GM19438 (cell line): ENCODE data around the gene SEZ6.

ENCODE experiments used
- ATAC-seq: cut with Tn5 transposase; IDR thresholded peaks from one replicate; pipeline ENCODE4 v1.9.1; 2021; ENCODE audit warnings: low read depth; ENCODE audit not compliant: unreplicated experiment

The SEZ6 gene

GRCh38 chr17:28982131-28982793, 23.6 kb downstream of the SEZ6 start:
- ATAC-seq = no peak

GRCh38 chr17:28978356-28978964, 27.4 kb downstream of the SEZ6 start:
- no peak for ATAC-seq

DNA sequence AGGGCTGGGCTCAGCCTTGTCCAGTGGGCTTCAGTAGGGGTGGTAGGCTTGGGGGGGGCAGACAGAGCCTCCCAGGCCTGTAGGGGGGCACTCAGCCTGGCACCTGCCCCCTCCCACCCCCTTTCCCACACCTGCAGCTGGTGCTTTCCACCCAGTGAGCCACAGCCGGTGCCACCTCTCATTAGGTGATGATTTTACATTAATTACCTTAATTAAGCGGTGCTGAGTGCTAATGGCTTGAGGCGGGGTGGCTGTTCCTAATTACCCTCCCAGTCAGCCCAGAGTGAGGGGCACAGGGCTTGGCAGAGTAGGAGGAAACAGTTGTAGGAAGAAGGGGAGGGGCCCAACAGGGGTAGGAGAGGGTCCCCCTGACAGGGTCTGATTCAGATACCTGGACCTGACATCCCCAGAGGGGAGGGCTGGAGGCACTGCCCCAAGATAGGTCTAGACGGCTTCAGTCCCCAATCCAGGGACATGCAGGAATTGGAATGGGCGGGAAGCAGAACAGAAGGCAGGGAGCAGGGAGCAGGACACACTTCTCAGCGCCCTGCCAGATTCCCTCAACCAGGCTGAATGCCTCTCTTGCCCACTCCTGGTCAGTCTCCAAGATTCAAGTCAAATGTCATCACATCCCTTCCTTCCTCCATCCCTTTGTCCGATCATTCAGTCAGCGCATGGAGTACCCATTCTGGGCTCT, 28.0 kb downstream of the SEZ6 start:
- no peak for ATAC-seq

- no peak for ATAC-seq
Observed at GRCh38 chr17:28975646-28976045, 30.2 kb downstream of the SEZ6 start.

GRCh38 chr17:28975031-28975430, 30.8 kb downstream of the SEZ6 start:
- ATAC-seq = no peak

- no peak for ATAC-seq
Observed at GRCh38 chr17:28974451-28974850, 31.4 kb downstream of the SEZ6 start.

DNA sequence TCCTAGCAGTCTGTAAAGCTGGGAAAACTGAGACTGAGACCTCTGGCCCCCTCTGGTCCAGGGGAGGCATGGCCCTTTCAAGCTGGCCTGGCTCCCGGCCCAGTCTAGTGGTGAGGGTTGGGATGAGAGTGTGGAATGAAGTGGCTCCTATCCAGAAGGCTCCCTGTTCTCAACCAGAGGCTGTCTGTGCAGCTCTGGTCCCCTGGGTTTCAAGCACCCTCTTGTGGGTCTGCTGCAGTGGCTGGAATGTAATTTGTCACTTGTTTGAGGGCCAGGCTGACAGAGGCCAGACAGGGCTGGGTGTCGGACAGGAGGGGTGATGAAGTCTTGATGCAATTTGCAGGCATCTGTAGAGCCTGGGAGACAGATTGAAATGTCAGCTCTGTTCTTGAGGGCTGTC, 32.4 kb downstream of the SEZ6 start:
- no peak for ATAC-seq

DNA sequence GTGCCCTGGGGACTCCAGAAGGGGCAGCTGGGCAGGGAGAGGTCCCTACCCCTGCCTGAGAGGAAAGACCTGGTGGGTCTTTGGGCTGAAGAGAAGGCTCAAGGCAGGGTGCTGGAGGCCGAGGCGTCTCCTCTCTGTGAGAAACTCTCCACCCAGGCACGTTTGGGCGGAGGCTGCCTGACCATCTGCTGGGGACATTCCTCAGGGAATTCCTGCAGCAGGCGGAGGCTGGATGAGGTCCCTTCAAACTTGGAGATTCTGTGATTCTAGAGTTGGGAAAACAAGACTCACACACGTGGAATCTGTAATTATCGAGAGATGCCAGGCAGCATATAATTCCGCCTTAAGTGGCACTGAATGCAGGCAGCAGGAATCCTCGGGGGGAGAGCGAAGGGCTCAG, 33.4 kb downstream of the SEZ6 start:
- no peak for ATAC-seq

- ATAC-seq = no peak
Observed at GRCh38 chr17:28970879-28971278, 35.0 kb downstream of the SEZ6 start.

GRCh38 chr17:28969706-28970393, 36.0 kb downstream of the SEZ6 start:
- ATAC-seq = no peak

DNA sequence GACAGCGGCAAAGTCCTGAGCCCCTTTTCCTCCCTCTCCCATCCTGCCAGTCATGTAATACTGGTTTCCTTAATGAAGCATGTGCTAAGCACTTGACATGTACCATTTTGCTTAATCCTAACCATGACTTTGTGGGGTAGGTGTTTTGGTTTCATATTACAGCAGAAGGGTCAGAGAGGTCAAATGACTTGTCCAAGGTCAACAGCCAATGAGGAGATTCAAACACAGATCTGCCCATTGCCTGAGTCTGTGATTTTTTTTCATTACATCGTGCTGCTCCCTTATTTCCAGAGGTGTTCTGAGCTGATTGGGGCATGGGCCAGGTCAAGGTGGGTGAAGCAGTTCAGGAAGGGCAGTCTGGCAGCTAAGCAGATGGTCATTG, 36.9 kb downstream of the SEZ6 start:
- no peak for ATAC-seq

GRCh38 chr17:28968231-28968913, 37.5 kb downstream of the SEZ6 start:
- ATAC-seq = no peak

DNA sequence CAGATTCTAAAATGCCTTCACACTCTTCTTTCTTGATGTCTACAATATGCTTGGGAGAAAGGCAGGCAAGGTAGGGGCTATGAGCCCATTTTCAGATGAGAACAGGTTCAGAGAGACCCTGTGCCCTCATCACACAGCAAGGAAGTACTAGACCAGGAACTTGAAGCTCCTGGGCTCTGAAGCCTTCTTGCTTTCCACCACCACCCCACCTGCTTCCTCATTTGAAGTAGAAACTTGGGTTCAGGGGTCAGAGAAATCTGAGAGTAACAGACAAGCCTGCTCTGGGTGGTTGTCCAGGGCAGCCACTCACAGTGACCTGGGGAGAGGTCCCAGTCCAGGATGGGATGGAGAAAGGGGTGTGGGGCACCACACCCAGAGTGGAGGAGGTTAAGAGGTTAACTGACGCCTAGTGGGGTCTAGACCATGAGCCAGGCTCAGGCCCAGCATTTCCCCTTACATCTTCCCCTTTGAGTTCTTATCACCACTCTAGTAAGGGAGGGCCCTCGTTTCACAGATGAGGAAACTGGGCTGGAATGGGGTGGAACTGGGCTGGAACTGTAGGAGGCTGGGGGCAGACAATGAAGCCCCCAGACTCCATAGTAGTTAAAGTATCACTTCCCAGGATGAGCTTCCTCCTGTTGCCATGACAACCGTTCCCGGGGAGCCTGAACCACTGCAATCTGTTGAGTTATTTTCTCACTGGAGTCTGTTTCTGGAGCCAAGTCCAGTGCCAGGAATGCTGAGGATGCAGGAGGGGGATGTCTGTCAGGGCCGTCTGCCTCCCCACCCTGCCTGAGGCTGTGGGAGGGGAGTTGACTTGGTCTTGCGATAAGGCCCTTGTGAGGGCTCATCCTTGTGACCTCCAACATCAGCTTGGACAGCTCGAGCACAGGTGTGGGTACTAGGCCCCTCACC, 38.4 kb downstream of the SEZ6 start:
- ATAC-seq = no peak

GRCh38 chr17:28963841-28964240, 42.0 kb downstream of the SEZ6 start:
- ATAC-seq = no peak

DNA sequence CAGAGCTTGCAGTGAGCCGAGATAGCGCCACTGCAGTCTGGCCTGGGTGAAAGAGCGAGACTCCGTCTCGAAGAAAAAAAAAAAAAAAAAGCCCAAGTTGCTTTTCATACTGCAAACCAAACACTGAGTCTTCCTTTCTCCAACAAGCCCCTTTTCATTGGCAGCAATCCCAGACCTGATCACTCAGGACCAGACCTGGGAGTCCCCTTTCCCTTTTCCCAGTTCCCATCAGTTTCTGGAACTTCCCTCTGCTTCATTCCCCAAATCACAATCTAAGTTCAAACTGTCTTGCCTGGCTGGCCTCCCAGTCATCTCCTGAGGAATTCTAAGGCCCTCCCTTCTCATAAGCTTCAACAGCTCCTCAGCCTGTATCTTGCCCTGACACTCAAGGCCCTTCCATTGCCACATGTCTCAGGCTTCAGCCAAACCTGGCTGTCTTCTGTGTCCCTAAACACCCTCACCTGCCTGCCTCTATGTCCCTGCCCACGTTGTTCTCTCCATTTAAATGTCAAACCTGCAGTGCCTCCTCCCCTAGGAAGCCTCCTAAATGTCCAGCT, 42.7 kb downstream of the SEZ6 start:
- no peak for ATAC-seq

DNA sequence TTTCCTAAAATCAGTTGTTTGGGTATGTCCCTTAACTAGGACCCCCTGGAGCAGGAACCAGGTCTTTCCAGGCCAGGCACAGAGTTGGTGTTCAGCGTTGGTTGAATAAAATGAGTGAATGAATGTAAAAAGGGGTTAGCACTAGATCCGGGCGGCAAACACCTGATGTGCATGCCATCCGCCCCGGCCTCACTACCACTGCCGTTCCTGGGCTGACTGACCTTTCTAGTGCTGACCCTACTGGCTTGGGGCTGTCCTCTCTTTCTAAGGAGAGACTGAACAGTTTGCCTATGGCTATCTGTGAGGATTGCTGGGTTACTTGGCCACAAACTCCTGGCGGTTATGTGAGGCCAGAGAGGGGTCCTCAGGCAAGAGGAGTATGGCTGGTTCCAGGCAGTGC, 44.4 kb downstream of the SEZ6 start:
- ATAC-seq = no peak

- ATAC-seq = no peak
Observed at GRCh38 chr17:28960256-28961061, 45.4 kb downstream of the SEZ6 start.

DNA sequence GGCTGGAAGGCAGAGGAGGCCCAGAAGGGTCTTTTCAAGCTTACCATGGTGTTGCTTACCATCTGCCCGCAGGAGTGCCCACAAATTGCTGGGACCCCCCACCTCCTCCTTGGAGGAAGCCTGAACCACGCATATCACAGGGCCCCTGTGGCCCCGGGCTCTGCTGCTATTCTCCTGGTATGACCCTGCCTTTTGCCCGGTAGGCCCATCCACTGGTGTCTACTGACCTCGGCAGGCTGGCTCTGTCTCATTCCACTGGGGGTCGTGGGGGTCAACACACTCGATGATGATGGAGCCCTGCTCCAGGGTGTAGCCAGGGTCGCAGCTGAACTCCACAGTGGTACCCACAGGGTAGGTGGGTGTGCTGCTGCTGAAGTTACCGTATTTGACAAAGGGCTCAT, 46.4 kb downstream of the SEZ6 start:
- no peak for ATAC-seq
